GM10248 (cell line): Measurements from ENCODE around the gene TIGAR.
A peak's percentile ranks its signal among the peaks of the same experiment; 100 is the strongest.

Source experiments
- CTCF ChIA-PET: fragments of 300-600 bp; sonication (Branson Sonifier 250); formaldehyde crosslinking; extraction: SDS; loops from one replicate; lab custom pipeline; 2021; ENCODE audit warnings: antibody characterized with exemption; lab: Yijun Ruan, JAX
- POLR2A ChIA-PET: fragments of 350-650 bp; sonication (Branson Sonifier 250); formaldehyde crosslinking; extraction: SDS; loops from one replicate; lab custom pipeline; 2020; ENCODE audit warnings: antibody characterized with exemption; lab: Yijun Ruan, JAX
- DNase-seq: peaks from one replicate; pipeline ENCODE4 v3.0.0; 2012; ENCODE audit errors: extremely low spot score
- CTCF ChIP-seq: IDR thresholded peaks from 2 replicates; pipeline ENCODE4 v1.5.1; 2012; ENCODE audit warnings: mild to moderate bottlenecking, low read depth; ENCODE audit errors: extremely low read depth, missing control alignments, control extremely low read depth

The TIGAR gene

GRCh38 chr12:4274396-4275015 is 46.5 kb upstream of the TIGAR start:
- no peak for TF ChIP-seq CTCF
- CTCF ChIA-PET = interaction anchor here (1.4 to 5.8 kb wide), 5 partner anchors 167 to 387 kb away, joined by 3 to 196 read pairs (median 7); no protein-coding TSS in a partner anchor
- POLR2A ChIA-PET = interaction anchor here (0.6 kb wide), 2 partner anchors 90 to 225 kb away, joined by 3 to 4 read pairs; no protein-coding TSS in a partner anchor
- no peak for DNase-seq

- ChIA-PET POLR2A (interaction anchor here (0.6 to 0.8 kb wide), 3 partner anchors 59 to 226 kb away, joined by 3 to 4 read pairs (median 4); no protein-coding TSS in a partner anchor), CTCF (interaction anchor here (0.9 to 6.5 kb wide), 25 partner anchors 13 to 975 kb away, joined by 3 to 196 read pairs (median 12); no protein-coding TSS in a partner anchor)
- no peak for TF ChIP-seq CTCF
- DNase-seq = no peak
Measured at GRCh38 chr12:4275016-4275869, 45.8 kb upstream of the TIGAR start.

GRCh38 chr12:4275870-4276301 is 45.1 kb upstream of the TIGAR start:
- ChIA-PET CTCF (interaction anchor here (0.9 to 6.5 kb wide), 43 partner anchors 7 to 976 kb away, joined by 3 to 196 read pairs (median 6); no protein-coding TSS in a partner anchor), POLR2A (interaction anchor here (0.8 to 1.3 kb wide), 2 partner anchors 13 to 60 kb away, joined by 4 to 5 read pairs; no protein-coding TSS in a partner anchor)
- TF ChIP-seq CTCF = no peak
- DNase-seq = no peak

- peak; percentile 78 for DNase-seq
- TF ChIP-seq CTCF = peak; percentile 85
- CTCF ChIA-PET = interaction anchor here (0.6 to 6.5 kb wide), 94 partner anchors 8 to 977 kb away, joined by 3 to 196 read pairs (median 5); no protein-coding TSS in a partner anchor
- POLR2A ChIA-PET = interaction anchor here (0.6 to 1.4 kb wide), 4 partner anchors 10 to 66 kb away, joined by 3 to 5 read pairs (median 4); no protein-coding TSS in a partner anchor
Measured at GRCh38 chr12:4276524-4277204, 44.3 kb upstream of the TIGAR start.

GRCh38 chr12:4277205-4277543 is 43.8 kb upstream of the TIGAR start:
- CTCF ChIA-PET = interaction anchor here (0.7 to 6.5 kb wide), 82 partner anchors 9 to 977 kb away, joined by 3 to 196 read pairs (median 6); no protein-coding TSS in a partner anchor
- DNase-seq = no peak
- POLR2A ChIA-PET = interaction anchor here (0.6 to 1.4 kb wide), 4 partner anchors 9 to 67 kb away, joined by 3 to 5 read pairs (median 4); no protein-coding TSS in a partner anchor
- TF ChIP-seq CTCF = no peak
